Stimulated activated naive CD8-positive, alpha-beta T cell treated with anti-CD3 and anti-CD28 coated beads, Interleukin-15, amount 100 ng/mL, for 72 hours (primary cell): ENCODE measurements around the gene TMEM18.

Source experiments
- ATAC-seq: fragments of 150-1000 bp; cut with Tn5 transposase; 2 replicates; pipeline ENCODE4 v1.10.0; 2021; ENCODE audit warnings: mild to moderate bottlenecking, moderate library complexity
- DNase-seq, 2 donors: peaks; one replicate each; pipeline ENCODE4 v3.0.0; 2021 to 2022
- H3K27ac Mint-ChIP-seq, 2 donors: one replicate each; pipeline ENCODE4 v1.8.0; 2022; ENCODE audit warnings: mild to moderate bottlenecking in 2 of 2, mixed read lengths in 2 of 2, moderate library complexity in 2 of 2
- H3K27me3 Mint-ChIP-seq: one replicate; pipeline ENCODE4 v1.8.0; 2022; ENCODE audit warnings: mixed read lengths
- H3K4me1 Mint-ChIP-seq: one replicate; pipeline ENCODE4 v1.8.0; 2022; ENCODE audit warnings: mild to moderate bottlenecking, mixed read lengths
- H3K4me3 Mint-ChIP-seq, 2 donors: one replicate each; pipeline ENCODE4 v1.8.0; 2022; ENCODE audit warnings: mild to moderate bottlenecking in 2 of 2, mixed read lengths in 2 of 2, moderate library complexity in 1 of 2
- H3K9me3 Mint-ChIP-seq, 2 donors: one replicate each; pipeline ENCODE4 v1.8.0; 2022; ENCODE audit warnings: mixed read lengths in 2 of 2

Gene TMEM18

GRCh38 chr2:670637-671036 is 6.6 kb downstream of the TMEM18 start:
- H3K27me3 Mint-ChIP-seq: no peaks in the 10 kb centered on the region
- peaks cover 46% of the 10 kb centered on the region for H3K4me1 Mint-ChIP-seq
- peak overlapping the region; percentile 63 to 65 for H3K27ac Mint-ChIP-seq
- H3K9me3 Mint-ChIP-seq: peaks cover 2 to 5% of the 10 kb centered on the region in 2 donors
- DNase-seq (no peak), ATAC-seq (no peak)
- no peak overlapping the region for H3K4me3 Mint-ChIP-seq

GRCh38 chr2:669323-669722 is 7.9 kb downstream of the TMEM18 start:
- peaks cover 44% of the 10 kb centered on the region for H3K4me1 Mint-ChIP-seq
- H3K9me3 Mint-ChIP-seq: peaks cover 11 to 15% of the 10 kb centered on the region in 2 donors
- DNase-seq (no peak), ATAC-seq (no peak)
- H3K27ac Mint-ChIP-seq: no peak overlapping the region
- no peaks in the 10 kb centered on the region for H3K27me3 Mint-ChIP-seq
- no peak overlapping the region for H3K4me3 Mint-ChIP-seq

DNA sequence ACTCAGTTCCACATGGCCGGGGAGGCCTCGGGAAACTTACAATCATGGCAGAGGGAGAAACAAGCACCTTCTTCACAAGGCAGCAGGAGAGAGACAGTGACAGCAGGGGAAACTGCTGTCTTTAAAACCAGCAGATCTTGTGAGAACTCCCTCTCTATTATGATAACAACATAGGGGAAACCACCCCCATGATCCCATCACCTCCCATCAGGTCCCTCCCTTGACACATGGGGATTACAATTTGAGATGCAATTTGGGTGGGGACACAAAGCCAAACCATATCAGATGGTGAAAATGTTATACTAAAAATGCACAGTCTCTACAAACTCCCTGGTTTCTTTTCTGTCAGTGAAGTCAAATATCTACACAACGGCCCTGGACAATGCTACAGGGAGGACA is 9.2 kb downstream of the TMEM18 start:
- Mint-ChIP-seq H3K27ac (peak overlapping the region in 1 of 2 donors; percentile 68), H3K4me1 (peaks cover 45% of the 10 kb centered on the region)

DNA sequence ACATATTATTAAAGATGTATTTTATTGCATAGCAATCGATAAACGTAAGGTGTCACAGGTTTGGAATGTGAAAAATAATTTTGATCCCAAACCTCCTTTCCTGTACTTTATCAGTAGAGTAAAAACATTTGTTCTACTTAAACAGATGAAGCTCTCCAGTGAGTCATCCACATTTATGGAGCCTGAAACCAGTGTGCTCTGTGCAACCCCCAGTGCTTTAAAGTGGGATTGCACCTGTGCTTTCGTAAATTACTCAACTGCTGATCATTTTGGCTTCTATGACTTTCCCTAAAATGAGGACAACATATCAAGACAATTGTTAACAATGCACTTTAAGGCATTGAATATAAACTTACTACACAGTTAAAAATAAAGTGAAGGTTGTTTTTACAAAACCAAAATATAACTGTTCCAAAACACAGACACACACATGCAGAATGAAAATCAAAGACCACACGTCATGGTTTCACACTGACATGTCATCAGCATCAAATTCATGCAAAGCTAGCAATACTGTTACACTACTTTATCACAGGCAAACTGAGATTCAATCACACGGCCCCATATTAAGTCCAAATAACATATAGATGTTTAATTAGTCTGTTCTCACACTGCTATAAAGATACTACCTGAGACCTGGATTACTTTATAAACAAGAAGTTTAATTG is 9.7 kb downstream of the TMEM18 start:
- DNase-seq: no peak

More for the DNA sequence above, 9.2 kb downstream of the TMEM18 start:
- Mint-ChIP-seq H3K9me3 (peaks cover 11 to 15% of the 10 kb centered on the region in 2 donors), H3K4me3 (no peak overlapping the region), H3K27me3 (no peaks in the 10 kb centered on the region)
- no peak for ATAC-seq
- no peak for DNase-seq

DNA sequence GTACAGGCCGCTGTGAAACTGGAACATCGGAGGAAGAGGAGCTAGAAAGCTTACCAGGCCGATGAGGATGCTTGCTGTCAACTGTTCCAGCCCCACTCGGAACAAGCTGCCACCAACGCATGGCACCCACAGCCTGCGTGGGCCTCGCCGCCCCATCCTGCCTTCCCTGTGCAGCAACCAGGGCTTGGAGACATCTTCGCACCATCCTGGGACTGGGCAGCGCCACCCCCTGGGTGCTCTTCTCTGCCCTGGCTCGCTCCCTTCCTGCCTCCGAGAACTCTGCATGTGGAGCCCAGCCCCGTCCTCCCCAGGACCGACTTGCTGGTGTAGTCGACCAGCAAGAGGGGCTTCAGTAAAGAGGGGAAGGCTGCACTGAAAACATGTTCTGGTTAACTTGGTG is 10.8 kb downstream of the TMEM18 start:
- Mint-ChIP-seq H3K4me1 (peaks cover 57% of the 10 kb centered on the region), H3K27ac (no peak overlapping the region), H3K4me3 (no peak overlapping the region), H3K27me3 (no peaks in the 10 kb centered on the region), H3K9me3 (peaks cover 11 to 15% of the 10 kb centered on the region in 2 donors)
- no peak for DNase-seq
- ATAC-seq: no peak

More for the DNA sequence above, 9.7 kb downstream of the TMEM18 start:
- Mint-ChIP-seq H3K27me3 (no peaks in the 10 kb centered on the region), H3K4me1 (peaks cover 47% of the 10 kb centered on the region), H3K9me3 (peaks cover 11 to 15% of the 10 kb centered on the region in 2 donors), H3K4me3 (no peak overlapping the region), H3K27ac (no peak overlapping the region)
- peak; percentile 84 for ATAC-seq

GRCh38 chr2:665340-666073 is 11.7 kb downstream of the TMEM18 start:
- Mint-ChIP-seq H3K27ac (no peak overlapping the region), H3K9me3 (peaks cover 11 to 15% of the 10 kb centered on the region in 2 donors), H3K4me1 (peaks cover 57% of the 10 kb centered on the region), H3K27me3 (no peaks in the 10 kb centered on the region), H3K4me3 (no peak overlapping the region)
- DNase-seq (no peak), ATAC-seq (no peak)

DNA sequence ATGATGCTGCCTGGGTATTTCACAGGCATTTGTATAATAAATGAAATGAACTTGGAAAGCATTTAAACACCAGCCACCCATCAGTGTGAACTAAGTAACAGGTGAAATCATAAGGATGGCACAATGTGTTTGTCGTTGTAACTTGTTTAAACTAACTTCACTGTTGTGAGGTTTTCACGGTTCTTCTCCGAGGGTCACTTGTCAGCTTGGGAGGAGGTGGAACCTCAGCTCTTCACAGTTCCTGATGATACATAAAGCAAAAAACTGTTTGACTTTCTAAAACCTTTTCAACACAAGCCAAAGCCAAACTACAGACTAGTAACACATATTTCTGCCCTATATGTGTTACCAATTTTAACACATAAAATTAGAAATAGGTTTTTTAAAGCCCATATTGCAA is 13.1 kb downstream of the TMEM18 start:
- no peak overlapping the region for H3K27ac Mint-ChIP-seq
- no peak for DNase-seq
- peaks cover 57% of the 10 kb centered on the region for H3K4me1 Mint-ChIP-seq
- no peak overlapping the region for H3K4me3 Mint-ChIP-seq
- H3K27me3 Mint-ChIP-seq: no peaks in the 10 kb centered on the region
- no peak for ATAC-seq
- peaks cover 11 to 15% of the 10 kb centered on the region in 2 donors for H3K9me3 Mint-ChIP-seq

DNA sequence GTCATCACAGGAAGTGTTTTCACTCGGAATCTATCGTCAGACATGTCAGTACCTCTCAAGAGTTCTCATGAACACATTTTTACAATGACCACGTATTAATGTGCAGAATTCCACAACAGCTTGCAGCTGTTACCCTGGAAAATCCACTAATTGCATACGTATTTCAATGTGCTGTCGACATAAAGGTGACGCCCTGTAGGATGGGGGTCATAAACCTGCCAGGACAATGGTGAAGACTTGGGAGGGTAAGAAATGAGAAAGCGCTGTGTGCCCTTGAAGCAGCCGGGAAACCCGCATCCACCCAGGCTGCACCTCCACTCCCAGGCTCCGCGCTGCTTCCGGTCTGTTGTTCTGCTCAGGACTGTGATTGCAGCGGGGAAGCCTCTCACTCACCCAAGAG is 14.0 kb downstream of the TMEM18 start:
- Mint-ChIP-seq H3K27ac (no peak overlapping the region), H3K9me3 (peaks cover 11 to 15% of the 10 kb centered on the region in 2 donors), H3K4me3 (no peak overlapping the region), H3K4me1 (peaks cover 54% of the 10 kb centered on the region), H3K27me3 (no peaks in the 10 kb centered on the region)
- DNase-seq (no peak), ATAC-seq (no peak)

DNA sequence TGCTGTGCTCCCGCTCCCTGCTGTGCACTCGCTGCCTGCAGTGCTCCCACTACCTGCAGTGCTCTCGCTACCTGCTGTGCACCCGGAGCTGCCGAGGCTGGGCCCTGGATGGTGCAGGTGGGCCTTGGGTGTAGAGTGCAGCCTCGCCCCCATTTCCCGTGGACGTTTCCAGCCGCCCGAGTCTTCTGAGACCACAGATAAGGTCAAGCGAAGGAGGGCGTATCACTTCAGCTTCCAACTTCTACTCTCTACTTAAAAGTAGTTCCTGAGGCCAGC is 15.9 kb downstream of the TMEM18 start:
- H3K27ac Mint-ChIP-seq: peak overlapping the region; percentile 28 to 89
- H3K4me3 Mint-ChIP-seq: no peak overlapping the region
- H3K27me3 Mint-ChIP-seq: no peaks in the 10 kb centered on the region
- peaks cover 55% of the 10 kb centered on the region for H3K4me1 Mint-ChIP-seq
- DNase-seq (no peak), ATAC-seq (no peak)
- H3K9me3 Mint-ChIP-seq: peaks cover 11 to 15% of the 10 kb centered on the region in 2 donors

DNA sequence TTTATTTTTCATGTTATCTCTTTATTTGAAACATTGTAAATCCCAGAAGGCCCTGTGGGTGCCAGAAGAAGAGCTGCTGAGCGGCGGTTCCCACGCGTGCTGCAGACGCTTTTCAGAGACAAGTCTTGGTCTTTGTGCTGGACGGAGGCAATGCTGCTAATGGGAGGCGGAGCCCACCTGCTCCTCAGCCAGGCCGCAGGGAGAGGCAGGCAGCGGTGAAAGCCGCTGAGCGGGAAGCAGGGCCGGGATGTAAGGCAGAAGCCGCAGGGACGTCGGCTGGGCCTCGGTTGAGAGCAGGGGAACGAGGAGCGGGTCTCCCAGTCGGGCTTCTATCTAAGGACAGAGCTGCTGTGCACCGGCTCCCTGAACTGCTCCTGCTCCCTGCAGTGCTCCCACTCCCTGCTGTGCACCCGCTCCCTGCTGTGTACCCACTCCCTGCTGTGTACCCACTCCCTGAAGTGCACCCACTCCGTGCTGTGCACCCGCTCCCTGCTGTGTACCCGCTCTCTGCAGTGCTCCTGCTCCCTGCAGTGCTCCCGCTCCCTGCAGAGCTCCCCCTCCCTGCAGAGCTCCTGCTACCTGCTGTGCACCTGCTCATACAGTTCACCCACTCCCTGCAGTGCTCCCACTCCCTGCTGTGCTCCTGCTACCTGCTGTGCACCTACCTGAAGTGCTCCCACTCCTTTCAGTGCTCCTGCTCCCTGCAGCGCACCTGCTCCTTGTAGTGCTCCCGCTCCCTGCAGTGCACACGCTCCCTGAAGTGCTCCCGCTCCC is 16.4 kb downstream of the TMEM18 start:
- Mint-ChIP-seq H3K4me3 (no peak overlapping the region), H3K4me1 (peaks cover 58% of the 10 kb centered on the region), H3K27me3 (no peaks in the 10 kb centered on the region), H3K9me3 (peaks cover 10 to 11% of the 10 kb centered on the region in 2 donors), H3K27ac (peak overlapping the region in 1 of 2 donors; percentile 89)
- DNase-seq: no peak
- peak; percentile 25 for ATAC-seq

GRCh38 chr2:660029-660428 is 17.2 kb downstream of the TMEM18 start:
- Mint-ChIP-seq H3K4me1 (peaks cover 57% of the 10 kb centered on the region), H3K4me3 (no peak overlapping the region), H3K27me3 (no peaks in the 10 kb centered on the region), H3K27ac (no peak overlapping the region), H3K9me3 (peaks cover 2 to 4% of the 10 kb centered on the region in 2 donors)
- ATAC-seq (no peak), DNase-seq (no peak)

DNA sequence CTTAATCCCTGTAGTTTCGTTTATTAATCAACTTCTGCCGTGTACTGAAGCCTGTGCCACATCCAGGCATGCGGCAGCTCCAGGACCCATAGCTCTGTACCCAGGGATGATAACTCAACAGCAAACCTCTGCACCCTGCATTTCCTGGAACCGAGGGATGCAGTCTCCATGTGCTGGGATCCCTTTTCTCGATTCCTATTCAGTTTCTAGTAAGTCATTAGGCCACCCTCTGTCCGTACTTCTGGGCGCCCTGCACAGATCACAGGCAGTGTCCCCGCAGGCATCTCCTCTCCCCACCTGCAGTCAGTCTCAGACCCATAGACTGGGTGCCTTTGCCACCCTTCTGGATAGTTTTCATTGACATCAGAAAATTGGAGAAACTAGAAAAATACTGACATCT is 18.8 kb downstream of the TMEM18 start:
- Mint-ChIP-seq H3K27ac (no peak overlapping the region), H3K4me3 (no peak overlapping the region), H3K9me3 (no peaks in the 10 kb centered on the region), H3K4me1 (peaks cover 58% of the 10 kb centered on the region), H3K27me3 (no peaks in the 10 kb centered on the region)
- ATAC-seq (no peak), DNase-seq (no peak)

DNA sequence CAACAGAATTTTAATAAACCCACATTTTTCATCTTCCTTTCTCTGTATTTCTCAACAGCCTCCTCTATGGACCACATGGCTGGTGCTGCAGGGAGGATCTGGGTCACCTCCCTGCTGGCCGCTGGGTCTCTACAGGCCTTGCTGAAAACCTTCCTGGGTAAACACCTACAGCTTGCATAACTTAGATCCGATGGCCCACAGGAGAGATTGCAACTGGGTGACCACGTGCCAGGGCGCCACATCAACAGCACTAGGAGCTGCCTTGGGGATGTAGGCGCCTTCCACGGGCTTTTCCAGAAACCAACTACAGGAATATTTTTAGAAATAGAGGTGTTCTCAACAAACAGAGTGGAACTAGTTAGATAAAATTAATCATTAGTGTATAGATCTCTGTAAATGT is 19.4 kb downstream of the TMEM18 start:
- DNase-seq (no peak), ATAC-seq (no peak)
- H3K4me3 Mint-ChIP-seq: no peak overlapping the region
- no peak overlapping the region for H3K27ac Mint-ChIP-seq
- H3K9me3 Mint-ChIP-seq: no peaks in the 10 kb centered on the region
- no peaks in the 10 kb centered on the region for H3K27me3 Mint-ChIP-seq
- peaks cover 58% of the 10 kb centered on the region for H3K4me1 Mint-ChIP-seq

DNA sequence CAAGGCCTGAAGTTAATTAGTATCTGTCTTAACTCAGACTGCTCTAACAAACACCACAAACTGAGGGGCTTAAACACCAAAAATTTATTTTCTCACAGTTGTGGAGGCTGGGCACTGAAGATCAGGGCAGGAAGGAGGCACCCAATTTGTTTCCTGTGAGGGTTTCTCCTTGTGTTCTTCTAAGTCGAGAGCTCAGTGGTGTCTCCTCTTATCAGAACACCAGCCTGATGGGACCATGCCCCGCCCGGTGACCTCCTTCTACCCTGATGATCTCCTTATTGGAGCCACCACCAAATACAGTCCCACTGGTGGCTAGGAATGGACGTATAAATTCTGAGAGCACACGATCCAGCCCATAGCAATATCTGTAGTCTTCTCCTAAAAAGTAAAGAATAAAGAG is 20.5 kb downstream of the TMEM18 start:
- no peaks in the 10 kb centered on the region for H3K9me3 Mint-ChIP-seq
- H3K4me3 Mint-ChIP-seq: no peak overlapping the region
- no peak overlapping the region for H3K27ac Mint-ChIP-seq
- peaks cover 51% of the 10 kb centered on the region for H3K4me1 Mint-ChIP-seq
- no peaks in the 10 kb centered on the region for H3K27me3 Mint-ChIP-seq
- ATAC-seq (no peak), DNase-seq (no peak)

DNA sequence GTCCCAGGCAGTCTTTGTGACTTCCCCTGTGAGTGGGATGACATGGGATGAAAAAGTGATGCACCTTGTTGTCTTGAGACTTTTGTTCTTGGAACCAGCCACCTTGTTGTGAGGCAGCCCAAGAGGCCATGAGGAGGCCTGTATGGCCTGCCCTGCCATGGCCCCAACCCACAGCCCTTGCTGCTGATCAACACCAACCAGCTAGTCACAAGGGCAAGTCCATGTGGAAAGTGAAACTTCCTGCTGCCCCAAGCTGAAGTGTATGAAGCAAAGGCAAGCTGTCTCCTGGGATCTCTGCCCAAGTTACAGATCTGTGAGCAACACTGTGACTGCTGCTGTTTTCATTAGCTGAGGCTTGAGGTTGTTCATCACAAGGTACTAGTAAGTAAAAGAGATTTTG is 21.6 kb downstream of the TMEM18 start:
- ATAC-seq (peak; percentile 57), DNase-seq (no peak)
- H3K4me1 Mint-ChIP-seq: peaks cover 44% of the 10 kb centered on the region
- H3K27ac Mint-ChIP-seq: no peak overlapping the region
- H3K9me3 Mint-ChIP-seq: no peaks in the 10 kb centered on the region
- H3K27me3 Mint-ChIP-seq: no peaks in the 10 kb centered on the region
- no peak overlapping the region for H3K4me3 Mint-ChIP-seq

- Mint-ChIP-seq H3K27ac (peak overlapping the region in 1 of 2 donors; percentile 61), H3K27me3 (no peaks in the 10 kb centered on the region), H3K4me1 (peaks cover 44% of the 10 kb centered on the region), H3K4me3 (no peak overlapping the region), H3K9me3 (no peaks in the 10 kb centered on the region)
- DNase-seq (no peak), ATAC-seq (no peak)
Measured at GRCh38 chr2:654896-655295, 22.3 kb downstream of the TMEM18 start.
